Middle frontal gyrus (tissue), 1 donor: ENCODE results near the gene C4orf33.
A peak's percentile ranks its signal among the peaks of the same experiment; 100 is the strongest.
"Not testable (repeated sequence)": the region's sequence is repeated elsewhere in the genome, so short reads cannot be mapped to it uniquely, and the experiment has no call there.

Experiments
- DNase-seq: peaks from one replicate; pipeline ENCODE4 v3.0.0-alpha.2; 2015; ENCODE audit warnings: low spot score; ENCODE audit errors: extremely low spot score

The C4orf33 gene, protein sequence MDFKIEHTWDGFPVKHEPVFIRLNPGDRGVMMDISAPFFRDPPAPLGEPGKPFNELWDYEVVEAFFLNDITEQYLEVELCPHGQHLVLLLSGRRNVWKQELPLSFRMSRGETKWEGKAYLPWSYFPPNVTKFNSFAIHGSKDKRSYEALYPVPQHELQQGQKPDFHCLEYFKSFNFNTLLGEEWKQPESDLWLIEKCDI

GRCh38 chr4:129095811-129096454 is at the start of gene C4orf33:
Gene C4orf33, plus strand, starts transcription at chr4:129096152. Its CDS starts 6,459 bp downstream, at chr4:129102611.
- DNase-seq, result peak; percentile 34

GRCh38 chr4:129059028-129059427 is 36.9 kb upstream of the C4orf33 start:
- DNase-seq, result no peak

DNA sequence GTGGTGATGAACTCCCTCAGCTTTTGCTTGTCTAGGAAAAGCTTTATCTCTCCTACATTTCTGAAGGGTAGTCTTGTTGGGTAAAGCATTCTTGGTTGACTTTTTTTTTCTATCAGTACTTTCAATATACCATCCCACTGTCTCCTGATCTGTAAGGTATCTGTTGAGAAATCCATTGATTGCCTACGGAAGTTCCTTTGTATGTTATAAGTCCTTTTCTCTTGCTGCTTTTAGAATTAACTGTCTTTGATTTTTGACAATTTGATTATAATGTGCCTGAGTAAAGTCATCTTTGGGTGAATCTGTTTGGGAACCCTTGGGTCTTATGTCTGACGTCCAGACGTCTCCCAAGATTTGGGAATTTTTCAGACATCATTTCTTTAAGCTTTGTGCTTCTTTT is 33.4 kb upstream of the C4orf33 start:
- no peak for DNase-seq

DNA sequence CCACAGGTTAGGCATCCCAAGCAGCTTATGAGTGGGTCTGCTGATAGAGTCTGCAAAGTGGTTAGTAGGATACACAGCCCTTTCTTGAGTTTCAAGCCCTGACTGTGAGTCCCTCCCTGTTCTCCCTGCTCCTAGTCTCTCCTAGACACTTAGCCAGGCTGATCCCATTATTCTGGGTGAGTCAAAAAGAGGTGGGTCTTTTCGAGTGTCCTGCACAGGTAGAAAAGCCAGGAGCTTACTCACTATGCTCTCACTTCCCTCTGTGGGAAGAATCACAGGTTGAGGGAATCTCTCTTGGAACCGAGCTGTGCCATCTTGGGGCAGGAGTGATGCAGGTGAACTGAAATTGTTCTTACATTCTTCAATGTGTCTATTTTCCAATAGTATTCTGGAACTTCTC is 32.3 kb upstream of the C4orf33 start:
- DNase-seq, result no peak

GRCh38 chr4:129064717-129065116 is 31.2 kb upstream of the C4orf33 start:
- no peak for DNase-seq

DNA sequence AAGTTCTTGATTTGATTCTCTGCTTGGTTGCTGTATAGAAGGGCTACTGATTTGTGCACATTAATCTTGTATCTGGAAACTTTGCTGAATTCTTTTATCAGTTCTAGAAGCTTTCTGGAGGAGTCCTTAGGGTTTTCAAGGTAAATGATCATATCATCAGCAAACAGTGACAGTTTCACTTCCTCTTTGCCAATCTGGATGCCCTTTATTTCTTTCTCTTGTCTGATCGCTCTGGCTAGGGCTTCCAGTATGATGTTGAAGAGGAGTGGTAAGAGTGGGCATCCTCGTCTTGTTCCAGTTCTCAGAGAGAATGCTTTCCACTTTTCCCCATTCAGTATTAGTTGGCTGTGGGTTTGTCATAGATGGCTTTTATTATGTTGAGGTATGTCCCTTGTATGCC is 26.4 kb upstream of the C4orf33 start:
- not testable (repeated sequence) for DNase-seq

DNA sequence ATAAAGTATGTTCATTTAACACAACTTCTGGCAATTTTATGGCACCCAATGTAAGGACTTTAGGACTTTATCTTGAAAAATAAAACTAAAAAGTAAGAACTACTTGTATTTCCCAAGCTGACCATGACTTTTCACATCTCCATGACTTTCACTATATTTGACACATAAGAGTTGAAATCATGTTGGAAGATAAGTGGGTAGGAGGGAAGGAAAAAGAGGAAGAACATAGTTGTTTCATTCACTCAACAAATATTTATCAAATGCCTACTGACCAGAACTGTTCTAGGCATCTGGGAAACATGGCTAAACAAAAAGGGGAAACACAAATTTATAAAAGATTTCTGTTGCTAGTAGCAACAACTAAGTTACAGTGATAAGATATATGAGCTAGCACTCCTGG is 18.6 kb upstream of the C4orf33 start:
- no peak for DNase-seq

GRCh38 chr4:129080129-129080528 is 15.8 kb upstream of the C4orf33 start:
- DNase-seq, result no peak

GRCh38 chr4:129082302-129082701 is 13.7 kb upstream of the C4orf33 start:
- no peak for DNase-seq

GRCh38 chr4:129085472-129085871 is 10.5 kb upstream of the C4orf33 start:
- DNase-seq, result no peak

DNA sequence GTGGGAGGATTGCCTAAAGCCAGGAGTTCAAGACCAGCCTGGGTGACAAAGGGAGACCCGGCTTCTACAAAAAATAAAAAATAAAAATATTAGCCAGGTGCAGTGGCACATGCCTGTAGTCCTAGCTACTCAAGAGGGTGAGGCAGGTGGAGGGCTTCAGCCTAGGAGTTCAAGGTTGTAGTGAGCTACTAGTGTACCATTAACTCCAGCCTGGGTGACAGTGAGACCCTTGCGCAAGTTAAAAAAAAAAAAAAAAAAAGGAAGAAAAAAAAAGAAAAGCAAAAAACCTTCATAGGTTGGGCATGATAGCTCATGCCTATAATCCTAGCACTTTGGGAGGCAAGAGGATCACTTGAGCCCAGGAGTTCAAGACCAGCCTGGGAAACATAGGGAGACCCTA is 8.4 kb upstream of the C4orf33 start:
- no peak for DNase-seq

DNA sequence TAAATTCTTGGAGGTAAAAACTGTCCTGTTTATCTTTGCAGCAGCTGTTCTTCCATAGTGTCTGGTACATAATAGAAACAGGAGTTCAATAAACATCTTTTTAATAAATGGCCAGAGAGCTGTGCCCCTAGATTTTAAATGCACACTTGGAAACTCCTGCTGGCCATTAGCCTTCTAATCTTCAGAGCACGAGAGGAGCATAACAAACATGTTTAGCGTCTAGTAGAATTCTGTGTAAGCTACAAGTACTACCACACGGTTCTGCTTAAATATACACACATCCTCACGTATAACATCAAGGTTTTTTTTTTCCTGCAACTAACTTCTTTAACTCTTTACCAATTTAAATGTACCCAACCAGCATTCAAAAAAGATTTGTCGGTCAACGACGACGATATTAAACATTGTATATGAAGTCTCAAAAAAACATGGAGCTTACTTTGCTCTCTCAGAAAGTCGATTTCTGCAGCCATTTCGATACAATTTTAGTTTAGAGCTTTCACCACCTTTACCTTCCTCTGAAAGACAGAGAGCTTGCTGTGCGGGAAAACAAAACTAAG is 3.2 kb upstream of the C4orf33 start:
- DNase-seq, result no peak

GRCh38 chr4:129093191-129093920 is 2.6 kb upstream of the C4orf33 start, which contains the start of gene SCLT1:
Gene SCLT1, minus strand, starts transcription at chr4:129093539. Its CDS starts 436 bp downstream, at chr4:129093103.
- peak; percentile 97 for DNase-seq

DNA sequence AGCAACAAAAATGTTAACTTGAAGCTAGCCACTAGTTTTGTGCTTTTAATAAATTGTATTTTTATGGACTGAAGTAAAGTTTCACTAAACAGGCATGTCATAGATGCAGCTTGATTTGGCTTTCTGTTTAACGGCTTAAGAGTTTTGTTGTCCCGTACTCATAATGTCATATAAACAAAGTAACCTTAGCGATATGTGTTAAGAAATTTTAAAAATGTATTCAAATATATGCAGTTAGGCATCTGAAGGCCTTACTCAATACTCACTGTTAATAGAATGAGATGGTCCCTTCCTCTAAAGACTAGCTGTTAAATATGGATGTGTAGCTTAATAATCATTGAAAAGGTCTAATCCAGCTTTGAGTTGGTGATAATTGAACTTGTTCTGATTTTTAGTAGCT is 1.6 kb upstream of the C4orf33 start:
- DNase-seq, result no peak

GRCh38 chr4:129098531-129099001 is 2.6 kb downstream of the C4orf33 start:
- DNase-seq, result no peak

GRCh38 chr4:129109965-129110824 is 14.2 kb downstream of the C4orf33 start:
- DNase-seq, result no peak

DNA sequence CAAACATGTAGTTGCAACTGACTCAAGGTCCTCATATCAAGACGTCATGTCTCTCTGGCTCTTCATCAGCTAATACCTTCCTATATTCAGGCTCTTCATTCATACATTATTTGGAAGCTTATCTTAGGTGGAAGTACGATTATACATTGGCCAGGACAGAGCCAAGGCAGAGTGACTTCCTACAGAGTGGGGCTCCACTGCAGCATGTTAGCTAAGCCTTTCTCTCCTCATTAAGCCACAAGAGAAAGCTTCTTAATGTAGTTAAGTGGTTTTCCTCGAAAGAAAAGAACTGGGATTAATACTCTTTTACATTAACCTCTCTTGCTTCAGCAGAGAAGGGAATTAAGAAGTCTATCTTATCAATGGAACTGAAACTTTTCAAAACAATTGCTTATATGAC is 15.0 kb downstream of the C4orf33 start:
- DNase-seq, result no peak

DNA sequence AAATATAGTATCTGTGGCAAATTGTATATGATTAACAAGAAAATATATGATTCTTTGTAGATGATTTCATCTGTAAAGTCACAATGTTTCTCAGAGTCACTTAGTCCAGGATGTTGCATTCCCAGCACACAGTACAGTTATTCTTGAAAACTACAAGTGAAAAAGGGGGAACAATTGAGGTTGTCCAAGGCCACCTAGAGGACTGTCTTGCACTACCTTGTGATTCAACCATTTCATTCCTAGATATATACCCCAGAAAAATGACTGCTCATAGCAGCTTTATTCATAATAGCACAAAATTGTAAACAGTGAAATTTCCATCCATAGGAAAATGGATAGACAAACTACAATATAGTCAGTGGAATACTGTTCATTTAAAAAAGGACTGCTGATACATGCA is 16.0 kb downstream of the C4orf33 start:
- DNase-seq, result no peak

GRCh38 chr4:129113434-129113833 is 17.5 kb downstream of the C4orf33 start:
- no peak for DNase-seq

- no peak for DNase-seq
Observed at GRCh38 chr4:129113919-129114318, 18.0 kb downstream of the C4orf33 start.

DNA sequence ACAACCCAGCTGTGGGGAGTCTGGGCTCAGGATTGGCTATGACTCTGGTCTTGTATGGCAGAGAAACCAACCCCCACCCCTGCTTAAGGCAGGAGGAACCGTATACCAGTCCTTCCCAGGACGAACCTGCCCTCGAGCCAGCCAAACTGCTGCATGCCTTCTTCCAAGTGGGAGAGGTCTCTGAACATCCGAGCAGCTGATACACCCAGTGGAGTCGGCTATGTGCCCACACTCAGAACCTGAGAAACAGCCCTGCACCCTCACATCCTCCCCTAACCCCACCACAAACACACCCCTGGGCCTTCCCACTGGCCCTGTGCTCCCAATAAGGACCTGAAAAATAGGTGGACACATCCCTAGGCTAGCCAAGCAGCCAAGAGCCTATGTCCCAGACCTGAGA is 21.8 kb downstream of the C4orf33 start:
- no peak for DNase-seq
